HG02981 (cell line): ENCODE results near the gene ETHE1.
"Not testable (repeated sequence)": the region's sequence is repeated elsewhere in the genome, so short reads cannot be mapped to it uniquely, and the experiment has no call there.

Experiments used
- ATAC-seq: cut with Tn5 transposase; IDR thresholded peaks from one replicate; pipeline ENCODE4 v1.9.1; 2021; ENCODE audit warnings: mild to moderate bottlenecking, moderate library complexity; ENCODE audit not compliant: unreplicated experiment

ETHE1 gene

DNA sequence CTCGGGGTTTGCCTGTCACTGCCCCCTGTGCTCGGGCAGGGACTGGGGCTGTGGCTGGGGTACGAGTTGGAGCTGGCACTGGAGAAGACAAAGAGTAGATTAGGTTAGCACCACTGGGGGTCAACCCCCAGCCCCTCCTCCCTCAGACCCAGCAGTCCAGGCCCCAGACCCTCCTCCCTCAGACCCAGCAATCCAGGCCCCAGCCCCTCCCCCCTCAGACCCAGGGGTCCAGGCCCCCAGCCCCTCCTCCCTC lies 25.1 kb upstream of the ETHE1 start:
- ATAC-seq: no peak

DNA sequence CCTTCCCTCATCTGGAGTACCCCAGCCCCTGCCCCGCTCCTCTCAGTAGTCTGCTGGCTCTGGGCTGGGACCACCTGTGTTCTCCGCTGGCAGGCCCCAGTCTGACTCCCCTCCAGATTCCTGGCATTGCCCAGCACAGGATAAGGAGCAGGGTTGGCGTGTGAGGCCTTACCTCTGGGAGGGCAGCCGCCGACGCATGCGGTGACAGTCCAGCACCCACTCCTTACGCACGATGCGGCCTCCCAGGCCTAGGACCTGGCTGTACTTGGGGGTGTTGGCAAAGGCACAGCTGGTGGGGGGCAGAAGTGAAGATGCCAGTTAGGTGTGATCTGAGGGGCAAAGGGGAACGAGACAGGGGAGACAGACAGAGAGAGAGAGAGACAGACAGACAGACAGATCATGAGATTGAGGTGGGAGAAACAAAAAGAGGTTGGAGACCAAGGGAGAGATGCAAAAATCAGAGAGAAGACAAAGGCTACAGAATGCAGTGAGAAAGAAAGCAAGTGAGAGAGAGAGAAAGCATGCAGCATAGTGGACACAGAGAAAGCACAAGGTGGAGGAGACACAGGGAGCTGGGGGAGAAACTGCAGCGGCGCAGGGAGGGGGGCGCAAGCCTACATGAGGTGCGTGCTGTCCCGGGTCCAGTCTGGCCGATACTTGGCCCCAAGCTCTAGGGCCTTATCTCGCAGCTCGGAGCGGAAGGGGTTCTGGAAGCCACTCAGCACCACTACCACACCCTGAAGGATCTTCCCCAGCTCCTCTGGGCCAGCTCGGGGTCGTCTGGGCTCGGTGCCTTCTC lies 24.6 kb upstream of the ETHE1 start:
- no peak for ATAC-seq

- no peak for ATAC-seq
Measured at GRCh38 chr19:43548706-43549105, 21.7 kb upstream of the ETHE1 start.

DNA sequence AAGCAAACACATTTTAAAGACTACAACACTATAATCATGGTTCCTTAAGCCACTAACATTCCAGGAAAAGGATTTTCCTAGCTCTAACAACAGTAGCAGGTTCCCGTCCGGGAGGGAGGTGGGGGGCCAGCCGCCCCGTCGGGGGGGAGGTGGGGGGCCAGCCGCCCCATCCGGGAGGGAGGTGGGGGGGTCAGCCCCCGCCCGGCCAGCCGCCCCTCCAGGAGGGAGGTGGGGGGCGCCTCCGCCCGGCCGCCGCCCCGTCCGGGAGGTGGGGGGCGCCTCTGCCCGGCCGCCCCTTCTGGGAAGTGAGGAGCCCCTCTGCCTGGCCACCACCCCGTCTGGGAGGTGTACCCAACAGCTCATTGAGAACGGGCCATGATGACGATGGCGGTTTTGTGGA lies 20.9 kb upstream of the ETHE1 start:
- not testable (repeated sequence) for ATAC-seq

DNA sequence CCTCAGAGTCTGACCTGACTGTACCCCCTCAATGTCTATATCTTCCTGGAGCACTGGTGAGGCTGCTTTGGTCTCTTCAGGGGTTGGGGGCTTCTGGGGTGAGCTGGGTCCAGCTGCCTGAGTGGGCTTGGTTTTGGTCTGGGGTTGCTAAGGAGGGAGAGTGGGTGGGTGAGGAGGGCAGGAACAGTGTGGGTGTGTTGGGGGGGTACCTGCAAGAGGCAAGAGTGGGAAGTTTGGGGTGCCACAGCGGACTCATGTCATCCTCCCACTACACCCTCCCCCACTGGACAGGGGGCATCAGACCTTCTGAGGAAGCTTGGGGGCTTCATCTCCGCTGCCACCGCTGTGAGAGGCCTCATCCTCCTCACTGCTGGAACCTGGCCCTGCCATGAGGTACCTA lies 19.6 kb upstream of the ETHE1 start:
- ATAC-seq: no peak

DNA sequence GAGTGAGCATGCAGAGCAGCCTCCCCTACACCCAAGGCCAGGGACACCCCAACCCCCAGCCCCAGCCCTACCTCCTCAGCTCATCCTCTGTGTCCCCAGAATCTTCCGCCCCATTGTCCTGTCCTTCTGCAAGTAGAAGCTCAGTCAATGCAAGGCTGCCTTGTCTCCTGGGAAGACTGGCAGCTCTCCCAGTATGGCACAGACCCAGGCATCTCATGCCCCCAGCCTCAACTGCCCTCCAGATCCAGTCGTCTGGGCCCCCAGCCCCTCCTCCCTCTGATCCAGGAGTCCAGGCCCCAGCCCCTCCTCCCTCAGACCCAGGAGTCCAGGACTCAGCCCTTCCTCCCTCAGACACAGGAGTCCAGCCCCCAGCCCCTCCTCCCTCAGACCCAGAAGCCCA lies 19.0 kb upstream of the ETHE1 start:
- ATAC-seq: no peak

- ATAC-seq: no peak
Measured at GRCh38 chr19:43545276-43545675, 18.3 kb upstream of the ETHE1 start.

DNA sequence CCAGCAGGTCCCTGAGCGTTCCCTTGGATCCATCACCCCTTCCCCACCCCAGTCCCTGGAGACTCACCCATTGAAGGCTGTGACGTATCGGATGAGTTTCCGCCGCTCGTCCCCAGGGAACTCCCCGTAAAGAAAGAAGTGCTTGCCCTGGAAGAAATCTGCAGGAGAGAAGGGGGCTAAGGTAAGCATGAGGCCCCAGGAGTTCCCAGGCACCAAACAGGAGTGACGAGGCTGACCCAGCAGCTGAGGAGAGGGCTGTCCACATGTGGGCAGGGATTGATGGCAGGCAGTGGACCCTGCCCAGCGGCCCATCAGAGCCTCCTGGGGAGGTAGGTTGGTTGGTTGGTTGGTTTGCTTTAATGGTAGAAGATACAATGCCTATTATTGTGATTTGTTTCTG lies 17.1 kb upstream of the ETHE1 start:
- ATAC-seq: no peak

- no peak for ATAC-seq
Measured at GRCh38 chr19:43541920-43542650, 15.1 kb upstream of the ETHE1 start.

DNA sequence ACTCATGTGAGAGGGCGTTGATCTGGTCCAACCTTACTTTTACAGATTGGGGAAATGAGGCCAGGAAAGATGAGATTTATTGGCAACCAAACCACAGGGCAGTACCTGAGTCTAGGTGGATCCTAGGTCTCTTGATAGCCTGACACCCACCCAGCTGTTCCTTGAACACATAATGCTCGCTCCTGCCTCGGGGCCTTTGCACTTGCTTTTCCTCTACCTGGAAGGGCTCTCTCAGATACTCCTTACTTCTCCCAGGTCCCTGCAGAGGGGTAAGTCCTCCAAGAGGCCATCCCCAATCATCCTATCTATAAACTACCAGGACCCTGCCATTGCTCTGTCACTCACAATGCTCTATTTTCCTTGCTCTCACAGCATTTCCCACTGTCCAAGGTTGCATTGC lies 13.4 kb upstream of the ETHE1 start:
- no peak for ATAC-seq

GRCh38 chr19:43538922-43539321 lies 11.9 kb upstream of the ETHE1 start:
- ATAC-seq: no peak

- ATAC-seq: no peak
Measured at GRCh38 chr19:43534816-43535761, 8.1 kb upstream of the ETHE1 start.

DNA sequence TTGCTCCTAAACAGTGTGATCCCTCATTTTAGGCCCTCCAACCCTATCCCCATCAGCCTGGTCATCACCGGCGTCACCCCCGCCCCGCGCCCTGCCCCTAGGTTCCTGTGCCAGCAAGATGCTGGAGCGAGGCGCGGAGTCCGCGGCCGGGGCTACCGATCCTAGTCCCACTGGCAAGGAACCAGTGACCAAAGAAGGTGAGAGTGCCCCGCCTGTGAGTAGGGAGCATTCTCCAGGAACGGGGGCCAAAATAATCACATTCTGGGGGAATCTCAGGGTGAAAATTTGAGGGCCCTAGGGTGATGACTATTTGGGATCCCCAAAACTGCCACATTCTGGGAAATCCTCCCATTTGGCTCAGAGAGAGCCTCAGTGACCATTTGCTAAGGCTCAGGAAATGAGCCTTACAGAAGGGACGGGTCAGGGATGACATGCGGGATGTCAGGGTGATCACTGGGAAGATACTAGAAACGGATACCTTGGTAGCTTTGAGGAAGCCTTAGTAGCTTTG lies 7.4 kb upstream of the ETHE1 start:
- ATAC-seq: no peak

GRCh38 chr19:43533546-43534304 lies 6.7 kb upstream of the ETHE1 start:
- ATAC-seq: peak; percentile 57

- peak; percentile 52 for ATAC-seq
Measured at GRCh38 chr19:43532962-43533545, 6.1 kb upstream of the ETHE1 start, which contains the start of gene ZNF575. TSS of gene ZNF575 (plus strand) at chr19:43533188. CDS start at chr19:43534423, 1,235 bp downstream.

GRCh38 chr19:43532571-43532961 lies 5.6 kb upstream of the ETHE1 start:
- peak; percentile 5 for ATAC-seq

DNA sequence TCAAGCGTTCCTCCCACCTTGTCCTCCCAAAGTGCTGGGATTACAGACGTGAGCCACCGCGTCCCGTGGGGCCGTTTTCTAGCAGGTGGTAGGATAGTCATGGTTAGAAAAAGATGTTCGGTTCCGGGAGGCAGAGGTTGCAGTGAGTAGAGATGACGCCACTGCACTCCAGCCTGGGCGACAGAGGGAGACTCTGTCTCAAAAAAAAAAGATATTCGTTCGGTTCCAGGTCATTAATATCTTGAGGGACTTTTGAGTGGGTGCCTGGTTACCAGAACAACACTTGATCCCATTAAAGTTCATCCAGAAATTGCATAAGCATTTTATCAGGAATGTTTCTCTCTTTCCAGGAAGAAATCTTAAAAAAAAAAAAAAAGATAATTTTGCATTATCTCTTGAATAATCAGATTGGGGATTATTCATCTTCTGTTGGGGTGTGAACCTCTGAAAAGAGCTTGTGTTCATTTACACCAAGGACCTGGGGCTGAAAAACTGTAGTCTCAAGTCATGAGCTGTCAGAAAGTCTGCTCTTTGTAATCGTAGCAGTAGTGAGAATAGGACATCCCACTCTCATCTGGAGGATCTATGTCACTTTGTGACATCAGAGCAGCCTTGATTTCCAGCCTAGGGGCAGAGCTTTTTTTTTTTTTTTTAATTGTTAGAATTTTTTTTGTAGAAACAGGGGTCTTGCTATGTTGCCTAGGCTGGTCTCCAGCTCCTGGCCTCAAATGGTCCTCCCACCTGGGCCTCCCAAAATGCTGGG lies 1.0 kb upstream of the ETHE1 start:
- ATAC-seq: no peak

DNA sequence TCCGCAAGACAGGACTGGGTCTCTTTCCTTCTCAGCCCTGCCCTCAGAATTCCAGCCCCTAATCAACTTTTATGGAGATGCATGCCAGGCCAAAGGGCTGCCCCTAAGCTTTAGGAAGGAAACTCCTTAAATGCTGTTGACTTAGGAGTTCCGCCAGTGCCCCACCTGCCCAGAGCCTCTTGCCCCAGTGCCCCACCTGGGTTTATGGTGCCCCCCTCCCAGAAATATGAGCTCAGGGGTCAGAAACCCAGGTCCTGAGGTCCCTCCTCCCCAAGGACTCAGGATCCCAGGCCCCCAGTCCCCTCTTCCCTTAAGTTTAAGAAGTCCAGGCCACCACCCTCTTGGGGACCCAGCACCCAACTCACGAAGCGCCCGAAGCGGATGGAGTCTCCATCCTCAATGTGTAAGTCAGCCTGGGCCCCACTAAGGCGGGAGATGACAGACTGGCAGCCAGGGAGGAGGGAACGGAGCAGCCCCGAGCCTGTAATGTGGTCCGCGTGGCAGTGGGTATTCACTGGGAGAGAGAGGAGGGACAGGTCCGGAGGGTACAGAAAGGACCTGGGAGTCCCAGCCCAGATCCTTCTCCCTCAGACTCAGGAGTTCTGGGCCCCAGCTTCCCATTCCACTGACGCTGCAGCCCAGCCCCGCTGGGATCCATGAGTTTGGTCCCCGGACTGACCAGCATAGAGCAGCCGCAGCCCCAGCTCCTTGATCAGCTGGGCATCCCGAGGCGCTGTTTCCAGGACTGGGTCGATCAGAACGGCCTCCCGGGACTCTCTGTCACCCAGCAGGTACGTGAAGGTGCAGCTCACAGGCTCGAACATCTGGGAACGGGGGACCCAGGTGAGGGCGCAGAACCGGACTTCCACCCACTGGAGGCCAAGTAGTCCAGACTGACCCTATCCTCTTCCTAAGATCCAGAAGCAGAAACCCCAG lies 897 bp downstream of the ETHE1 start:
- no peak for ATAC-seq
